ENCODE results near the gene LIN37.

Gene LIN37

GRCh38 chr19:35796645-35797542 is 48.5 kb downstream of the LIN37 start:
- DNase-seq (ENCODE audit: low read depth, low spot score), result no peak
- no peaks in the 10 kb centered on the region for H3K36me3 ChIP-seq (ENCODE audit: insufficient read depth, low read length)
- H3K9ac ChIP-seq (ENCODE audit: insufficient read length), result no peak overlapping the region
- H3K4me3 ChIP-seq, result no peak overlapping the region
- no peak overlapping the region for H3K27ac ChIP-seq
- TF ChIP-seq POLR2AphosphoS5 (IDR thresholded peaks at IDR 0.05; ENCODE audit: borderline replicate concordance, low read depth, low read length), result no peak
- no peak for TF ChIP-seq EZH2 (IDR thresholded peaks at IDR 0.05)
- no peak for TF ChIP-seq FOXP2 (optimal IDR thresholded peaks at IDR 0.05; ENCODE audit: control extremely low read depth, extremely low read length, insufficient read depth)
- H3K9me3 ChIP-seq (ENCODE audit: low read depth, low read length), result no peaks in the 10 kb centered on the region

GRCh38 chr19:35797663-35798062 is 49.3 kb downstream of the LIN37 start:
- no peak for DNase-seq (ENCODE audit: low read depth, low spot score)
- Histone ChIP-seq H3K27ac (no peak overlapping the region), H3K36me3 (ENCODE audit: insufficient read depth, low read length) (no peaks in the 10 kb centered on the region), H3K9me3 (ENCODE audit: low read depth, low read length) (no peaks in the 10 kb centered on the region), H3K9ac (ENCODE audit: insufficient read length) (no peak overlapping the region), H3K4me3 (no peak overlapping the region)
- TF ChIP-seq POLR2AphosphoS5 (IDR thresholded peaks at IDR 0.05; ENCODE audit: borderline replicate concordance, low read depth, low read length) (no peak), FOXP2 (optimal IDR thresholded peaks at IDR 0.05; ENCODE audit: control extremely low read depth, extremely low read length, insufficient read depth) (no peak), EZH2 (IDR thresholded peaks at IDR 0.05) (no peak)

GRCh38 chr19:35801828-35802227 is 53.5 kb downstream of the LIN37 start:
- no peak for DNase-seq (ENCODE audit: low read depth, low spot score)
- H3K36me3 ChIP-seq (ENCODE audit: insufficient read depth, low read length), result no peaks in the 10 kb centered on the region
- H3K9me3 ChIP-seq (ENCODE audit: low read depth, low read length), result no peaks in the 10 kb centered on the region
- no peak overlapping the region for H3K27ac ChIP-seq
- no peak overlapping the region for H3K4me3 ChIP-seq
- no peak overlapping the region for H3K9ac ChIP-seq (ENCODE audit: insufficient read length)
- TF ChIP-seq POLR2AphosphoS5 (IDR thresholded peaks at IDR 0.05; ENCODE audit: borderline replicate concordance, low read depth, low read length) (no peak), EZH2 (IDR thresholded peaks at IDR 0.05) (no peak), FOXP2 (optimal IDR thresholded peaks at IDR 0.05; ENCODE audit: control extremely low read depth, extremely low read length, insufficient read depth) (no peak)

Data from SK-N-MC (cell line).